Lower lobe of right lung (tissue), 2 donors: Measurements from ENCODE around the gene CATSPERB. TPM values are rescaled to one million over a fixed set of nuclear protein-coding genes. Genes with fewer than 3 reads are reported as not detected.
"Not testable (repeated sequence)": the region's sequence is repeated elsewhere in the genome, so short reads cannot be mapped to it uniquely, and the experiment has no call there.

ENCODE experiments used
- ATAC-seq, 2 donors: fragments of 200-7000 bp; cut with Tn5 transposase; one replicate each; pipeline ENCODE4 v1.9.1; 2020 to 2022; ENCODE audit warnings: mild to moderate bottlenecking in 2 of 2, moderate library complexity in 2 of 2
- DNase-seq: peaks from one replicate; pipeline ENCODE4 v3.0.0-alpha.2; 2020
- H3K27ac ChIP-seq: fragments of 200-600 bp; one replicate; pipeline ENCODE4 v1.8.0; 2022
- H3K27me3 ChIP-seq: fragments of 200-600 bp; one replicate; pipeline ENCODE4 v1.8.0; 2022; ENCODE audit warnings: low read depth
- H3K36me3 ChIP-seq: fragments of 200-600 bp; one replicate; pipeline ENCODE4 v1.8.0; 2022; ENCODE audit warnings: mild to moderate bottlenecking
- H3K4me1 ChIP-seq: fragments of 200-600 bp; one replicate; pipeline ENCODE4 v1.8.0; 2022
- H3K4me3 ChIP-seq: fragments of 200-600 bp; one replicate; pipeline ENCODE4 v1.8.0; 2022; ENCODE audit warnings: mild to moderate bottlenecking
- H3K9me3 ChIP-seq: fragments of 200-600 bp; one replicate; pipeline ENCODE4 v1.8.0; 2022
- intact Hi-C: fragments of 100-400 bp; cut with DNase I; formaldehyde crosslinking; loops from one replicate; pipeline ENCODE4 v1.11.0; 2022
- total RNA-seq: library from RNA; stranded (reverse); fragmentation: NEBNext Ultra II Directional; extraction: Animal tissue kit (Norgen Biotek cat#: 25700); gene quantifications from one replicate; pipeline ENCODE4 v1.2.1, GENCODE V29; 2021
- TF ChIP-seq, protein P1 (sequence below): fragments of 200-600 bp; IDR thresholded peaks from one replicate; pipeline ENCODE4 v1.8.0; 2022; ENCODE audit warnings: antibody characterized with exemption, mild to moderate bottlenecking
- donor health status: DM: no; HTN: yes; CAD: no; lungs with severe emphysema.

Gene CATSPERB
- total RNA-seq, 1 donor from 2014 or later = 2.8 TPM

DNA sequence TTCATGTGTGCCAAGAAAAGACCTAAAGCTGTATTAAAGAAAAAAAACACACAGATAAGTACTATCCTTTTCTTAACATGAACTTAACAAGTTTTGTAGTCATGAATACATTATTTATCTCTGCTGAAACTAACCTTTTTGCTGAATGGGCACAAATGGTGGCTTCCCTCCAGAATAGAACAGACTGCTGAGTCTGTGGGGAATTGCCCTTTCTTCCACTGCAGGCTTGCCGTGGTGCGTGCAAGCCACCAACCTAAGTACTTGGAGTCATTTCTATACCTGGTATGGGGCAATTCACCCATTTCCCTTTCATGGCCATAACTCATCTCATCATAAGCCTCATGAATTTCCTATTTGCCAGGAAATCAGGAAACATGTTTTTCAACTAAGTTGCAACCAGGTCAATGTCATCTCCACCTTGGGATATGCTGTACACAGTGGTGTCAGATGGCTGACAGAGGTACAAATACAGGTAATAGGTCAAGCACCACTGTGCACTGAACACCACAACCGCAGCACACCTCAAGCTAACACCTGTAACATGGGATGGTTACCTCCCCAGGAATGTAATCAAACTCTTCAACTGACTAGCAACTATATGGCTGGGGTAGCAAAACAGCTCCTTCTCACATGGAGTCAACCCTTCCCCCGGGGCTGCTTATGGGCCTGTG lies 49.9 kb downstream of the CATSPERB start:
- no peaks in the 10 kb centered on the region for H3K27me3 ChIP-seq
- no peak overlapping the region for H3K4me3 ChIP-seq
- ATAC-seq (no peak), DNase-seq (no peak)
- intact Hi-C loops = no loop called here
- H3K9me3 ChIP-seq = no peaks in the 10 kb centered on the region
- TF ChIP-seq, protein P1, sequence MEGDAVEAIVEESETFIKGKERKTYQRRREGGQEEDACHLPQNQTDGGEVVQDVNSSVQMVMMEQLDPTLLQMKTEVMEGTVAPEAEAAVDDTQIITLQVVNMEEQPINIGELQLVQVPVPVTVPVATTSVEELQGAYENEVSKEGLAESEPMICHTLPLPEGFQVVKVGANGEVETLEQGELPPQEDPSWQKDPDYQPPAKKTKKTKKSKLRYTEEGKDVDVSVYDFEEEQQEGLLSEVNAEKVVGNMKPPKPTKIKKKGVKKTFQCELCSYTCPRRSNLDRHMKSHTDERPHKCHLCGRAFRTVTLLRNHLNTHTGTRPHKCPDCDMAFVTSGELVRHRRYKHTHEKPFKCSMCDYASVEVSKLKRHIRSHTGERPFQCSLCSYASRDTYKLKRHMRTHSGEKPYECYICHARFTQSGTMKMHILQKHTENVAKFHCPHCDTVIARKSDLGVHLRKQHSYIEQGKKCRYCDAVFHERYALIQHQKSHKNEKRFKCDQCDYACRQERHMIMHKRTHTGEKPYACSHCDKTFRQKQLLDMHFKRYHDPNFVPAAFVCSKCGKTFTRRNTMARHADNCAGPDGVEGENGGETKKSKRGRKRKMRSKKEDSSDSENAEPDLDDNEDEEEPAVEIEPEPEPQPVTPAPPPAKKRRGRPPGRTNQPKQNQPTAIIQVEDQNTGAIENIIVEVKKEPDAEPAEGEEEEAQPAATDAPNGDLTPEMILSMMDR = no peak
- H3K4me1 ChIP-seq = no peaks in the 10 kb centered on the region
- H3K27ac ChIP-seq = no peak overlapping the region
- no peaks in the 10 kb centered on the region for H3K36me3 ChIP-seq

DNA sequence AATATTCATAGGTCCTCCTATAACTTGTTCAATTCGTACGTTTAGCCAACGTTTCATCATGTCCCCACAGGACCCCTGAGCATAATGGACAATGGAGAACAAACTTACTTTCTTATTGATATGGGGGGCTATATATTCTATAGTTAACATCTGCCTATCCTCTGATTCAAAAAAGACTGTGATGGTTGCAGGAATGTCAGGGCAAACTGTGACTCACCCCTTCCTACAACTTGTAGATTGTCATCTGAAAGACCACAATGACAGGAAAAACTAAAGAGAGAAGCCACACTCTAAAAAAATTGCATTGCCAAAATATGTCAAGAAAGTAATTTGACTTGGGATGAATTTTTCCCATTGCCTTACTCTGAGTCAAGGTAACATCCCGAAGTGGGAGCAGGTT lies 50.8 kb downstream of the CATSPERB start:
- intact Hi-C loops = no loop called here
- Histone ChIP-seq H3K4me1 (no peaks in the 10 kb centered on the region), H3K36me3 (no peaks in the 10 kb centered on the region), H3K4me3 (no peak overlapping the region), H3K9me3 (no peaks in the 10 kb centered on the region), H3K27me3 (no peaks in the 10 kb centered on the region), H3K27ac (no peak overlapping the region)
- ATAC-seq (no peak), DNase-seq (no peak)
- TF ChIP-seq, protein P1 = no peak

DNA sequence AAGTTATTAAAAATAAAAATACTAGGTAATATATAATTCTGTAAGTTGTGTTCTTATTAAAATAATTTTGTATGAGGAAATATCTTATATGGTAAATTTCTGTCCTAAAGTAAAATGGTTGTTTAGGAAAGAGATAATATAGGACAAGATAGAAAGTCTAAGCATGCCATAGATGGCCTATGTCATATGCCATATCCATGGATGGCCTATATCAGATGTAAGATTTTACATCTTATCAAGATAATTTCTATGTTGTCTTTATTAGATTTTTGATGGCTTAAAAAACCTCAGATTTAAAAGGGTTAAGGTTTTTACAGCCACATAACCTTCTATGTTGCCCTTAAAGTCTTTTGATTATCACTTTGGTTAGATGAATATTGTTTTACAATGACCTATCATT lies 52.6 kb downstream of the CATSPERB start:
- H3K9me3 ChIP-seq = no peaks in the 10 kb centered on the region
- no peak overlapping the region for H3K27ac ChIP-seq
- no peaks in the 10 kb centered on the region for H3K27me3 ChIP-seq
- H3K4me1 ChIP-seq = no peaks in the 10 kb centered on the region
- intact Hi-C loops = no loop called here
- DNase-seq (no peak), ATAC-seq (no peak)
- no peak overlapping the region for H3K4me3 ChIP-seq
- TF ChIP-seq, protein P1 = no peak
- H3K36me3 ChIP-seq = no peaks in the 10 kb centered on the region

DNA sequence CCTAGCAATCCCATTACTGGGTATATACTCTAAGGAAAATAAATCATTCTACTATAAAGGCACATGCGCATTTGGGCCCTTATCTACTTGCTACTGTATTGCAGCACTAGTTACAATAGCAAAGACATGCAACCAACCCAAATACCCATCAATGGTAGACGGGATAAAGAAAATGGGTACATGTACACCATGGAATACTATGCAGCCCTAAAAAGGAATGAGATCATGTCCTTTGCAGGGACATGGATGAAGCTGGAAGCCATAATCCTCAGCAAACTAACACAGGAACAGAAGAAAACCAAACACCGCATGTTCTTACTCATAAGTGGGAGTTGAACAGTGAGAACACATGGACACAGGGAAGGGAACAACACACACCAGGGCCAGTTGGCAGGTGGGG lies 54.2 kb downstream of the CATSPERB start:
- intact Hi-C loops, H3K9me3 ChIP-seq, H3K4me3 ChIP-seq, H3K4me1 ChIP-seq, ATAC-seq, DNase-seq, H3K36me3 ChIP-seq, H3K27ac ChIP-seq, H3K27me3 ChIP-seq: not testable (repeated sequence)

DNA sequence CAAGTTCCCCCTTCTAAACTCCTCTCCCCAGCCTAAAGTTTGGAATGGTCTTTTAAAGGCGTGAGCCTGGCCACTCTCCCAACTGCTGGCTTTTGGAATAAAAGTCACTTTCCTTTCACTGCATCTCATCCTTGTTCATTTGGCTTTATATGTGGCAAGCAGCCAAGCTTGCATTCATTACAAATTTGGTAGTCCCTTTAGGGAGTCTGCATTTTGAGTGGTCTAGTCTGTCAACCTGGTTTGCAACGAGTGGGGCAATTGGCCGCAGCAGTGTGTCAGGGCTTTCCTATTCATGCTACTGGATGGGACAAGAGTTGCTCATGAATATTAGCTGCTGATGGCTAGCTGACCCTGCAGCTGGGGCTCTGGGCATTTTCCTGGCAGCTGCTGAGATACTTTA lies 57.0 kb downstream of the CATSPERB start:
- no peak overlapping the region for H3K4me3 ChIP-seq
- DNase-seq (no peak), ATAC-seq (no peak)
- H3K9me3 ChIP-seq = no peaks in the 10 kb centered on the region
- TF ChIP-seq, protein P1 = no peak
- no peaks in the 10 kb centered on the region for H3K4me1 ChIP-seq
- no peaks in the 10 kb centered on the region for H3K36me3 ChIP-seq
- no peaks in the 10 kb centered on the region for H3K27me3 ChIP-seq
- intact Hi-C loops = no loop called here
- H3K27ac ChIP-seq = no peak overlapping the region

DNA sequence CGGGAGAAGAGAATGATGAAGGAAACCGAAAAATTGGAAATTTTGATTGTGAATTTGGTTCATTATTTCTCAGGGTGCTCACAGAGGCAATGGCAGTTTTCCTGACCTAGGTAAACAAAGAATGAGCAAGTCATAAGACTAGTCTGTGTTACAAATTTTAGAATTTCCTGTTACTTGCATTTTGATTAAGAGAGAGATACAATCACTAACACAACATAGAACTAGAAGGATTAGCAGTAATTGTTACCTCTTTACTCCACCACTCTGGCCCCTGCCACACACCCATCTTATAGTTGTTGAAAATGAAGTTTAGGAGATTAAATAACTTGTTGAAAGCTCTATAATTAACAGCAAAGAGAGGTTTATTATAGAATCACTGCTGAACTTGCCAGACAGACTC lies 62.0 kb downstream of the CATSPERB start:
- no peaks in the 10 kb centered on the region for H3K4me1 ChIP-seq
- no peak for DNase-seq
- no peaks in the 10 kb centered on the region for H3K9me3 ChIP-seq
- no peak overlapping the region for H3K27ac ChIP-seq
- no peaks in the 10 kb centered on the region for H3K27me3 ChIP-seq
- intact Hi-C loops = no loop called here
- no peaks in the 10 kb centered on the region for H3K36me3 ChIP-seq
- no peak for ATAC-seq
- no peak overlapping the region for H3K4me3 ChIP-seq
- TF ChIP-seq, protein P1 = no peak

DNA sequence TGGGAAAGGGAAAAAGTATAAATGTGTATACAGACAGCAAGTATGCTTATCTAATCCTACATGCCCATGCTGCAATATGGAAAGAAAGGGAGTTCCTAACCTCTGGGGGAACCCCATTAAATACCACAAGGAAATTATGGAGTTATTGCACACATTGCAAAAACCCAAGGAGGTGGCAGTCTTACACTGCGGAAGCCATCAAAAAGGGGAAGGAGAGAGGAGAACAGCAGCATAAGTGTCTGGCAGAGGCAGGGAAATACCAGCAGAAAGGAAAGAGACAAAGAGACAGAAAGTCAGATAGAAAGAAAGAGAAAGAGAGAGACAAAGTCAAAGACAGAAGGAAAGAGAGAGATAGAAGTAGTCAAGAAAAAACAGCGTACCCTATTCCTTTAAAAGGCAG lies 64.8 kb downstream of the CATSPERB start:
- H3K4me1 ChIP-seq, H3K27me3 ChIP-seq, intact Hi-C loops, H3K27ac ChIP-seq, DNase-seq, H3K9me3 ChIP-seq, H3K36me3 ChIP-seq, H3K4me3 ChIP-seq, ATAC-seq: not testable (repeated sequence)
